K562 (cell line): ENCODE results near the gene GMEB2. TPM values are rescaled to one million over a fixed set of nuclear protein-coding genes. Genes with fewer than 3 reads are reported as not detected.

ENCODE experiments used
- ATAC-seq: fragments of 200-7000 bp; cut with Tn5 transposase; 3 replicates; pipeline ENCODE4 v1.9.1; 2020; ENCODE audit warnings: moderate library complexity
- BruUV-seq: library from RNA; stranded (reverse); fragments of 400-500 nt; replicated peaks from 2 replicates; lab custom pipeline; 2021; lab: Mats Ljungman, UMichigan
- CTCF ChIA-PET: fragments of 300-600 bp; formaldehyde crosslinking; extraction: SDS; loops from one replicate; lab custom pipeline; 2021; ENCODE audit warnings: low intra/inter-chr PET ratio; lab: Yijun Ruan, JAX
- POLR2A ChIA-PET: fragments of 300-600, 350-650 bp; sonication (Branson Sonifier 250); formaldehyde crosslinking; extraction: SDS; loops from one replicate; lab custom pipeline; 2021; ENCODE audit warnings: antibody characterized with exemption, inconsistent platforms; lab: Yijun Ruan, JAX
- DNase-seq, 4 experiments: peaks; one replicate each; pipeline versions ENCODE4 v3.0.0 to v3.0.0-alpha.2; 2011 to 2018; ENCODE audit warnings: low spot score in 3 of 4, mixed read lengths in 3 of 4; ENCODE audit errors: extremely low read depth in 1 of 4
- FAIRE-seq: peaks from 2 replicates; lab custom pipeline; 2011; peaks lifted over from hg19 to GRCh38; lab: Jason Lieb, UNC
- H2AFZ ChIP-seq: 2 replicates; pipeline ENCODE4 v1.6.0; 2011; ENCODE audit warnings: low read depth, low read length, control low read depth, inconsistent platforms
- H3K27ac ChIP-seq: fragments of 200-600 bp; 3 replicates; pipeline ENCODE4 v1.8.0; 2011; ENCODE audit warnings: low read depth, mild to moderate bottlenecking, control low read depth, inconsistent platforms, low read length, moderate library complexity, mixed read lengths; ENCODE audit errors: extremely low read depth
- H3K27me3 ChIP-seq, 2 experiments: fragments of 300-600 bp in 1 of 2; 2 replicates in 1 of 2; 3 replicates in 1 of 2; pipeline versions ENCODE4 v1.6.0 to v1.8.0; 2011; ENCODE audit warnings: inconsistent platforms in 2 of 2, low read length in 2 of 2, mild to moderate bottlenecking in 1 of 2, mixed read lengths in 1 of 2, moderate library complexity in 1 of 2; ENCODE audit not compliant: control insufficient read depth in 2 of 2, insufficient read depth in 2 of 2
- H3K36me3 ChIP-seq: fragments of 300-600 bp; 3 replicates; pipeline ENCODE4 v1.8.0; 2011; ENCODE audit warnings: mild to moderate bottlenecking, low read length, inconsistent platforms; ENCODE audit not compliant: control insufficient read depth, insufficient read depth
- H3K4me1 ChIP-seq, 2 experiments: fragments of 200-600 bp in 1 of 2; replicated peaks in 1 of 2; 2 replicates in 1 of 2; 3 replicates in 1 of 2; pipeline versions ENCODE4 v1.5.1 to v1.8.0; 2011; ENCODE audit warnings: inconsistent platforms in 2 of 2, low read length in 2 of 2, mild to moderate bottlenecking in 1 of 2, mixed read lengths in 1 of 2, moderate library complexity in 1 of 2; ENCODE audit not compliant: control insufficient read depth in 2 of 2, insufficient read depth in 2 of 2
- H3K4me2 ChIP-seq: 2 replicates; pipeline ENCODE4 v1.6.1; 2011; ENCODE audit warnings: low read length, control low read depth, inconsistent platforms, mixed read lengths; ENCODE audit not compliant: insufficient read depth
- H3K4me3 ChIP-seq: fragments of 200-600 bp; sonication (generic), shearing (Covaris generic); 2 replicates; pipeline ENCODE4 v1.5.1; 2016; ENCODE audit warnings: control low read depth, inconsistent platforms
- H3K79me2 ChIP-seq: fragments of 200-600 bp; 3 replicates; pipeline ENCODE4 v1.8.0; 2011; ENCODE audit warnings: low read length, inconsistent platforms; ENCODE audit not compliant: control insufficient read depth, insufficient read depth
- H3K9ac ChIP-seq, 2 experiments: 2 replicates each; pipeline versions ENCODE4 v1.6.0 to v1.6.1; 2011; ENCODE audit warnings: low read depth in 2 of 2, low read length in 2 of 2, control low read depth in 1 of 2, inconsistent platforms in 1 of 2, mild to moderate bottlenecking in 1 of 2, mixed read lengths in 1 of 2; ENCODE audit not compliant: insufficient read depth in 1 of 2
- H3K9me1 ChIP-seq: one replicate; pipeline ENCODE4 v1.6.0; 2011; ENCODE audit warnings: inconsistent platforms, mild to moderate bottlenecking, low read length, moderate library complexity; ENCODE audit not compliant: control insufficient read depth, insufficient read depth
- H3K9me3 ChIP-seq: replicated peaks from 2 replicates; pipeline ENCODE4 v1.5.1; 2011; ENCODE audit warnings: low read depth, low read length, inconsistent platforms; ENCODE audit not compliant: control insufficient read depth, insufficient read depth
- H4K20me1 ChIP-seq: replicated peaks from 2 replicates; pipeline ENCODE4 v1.6.1; 2011; ENCODE audit warnings: low read length, inconsistent platforms, mixed read lengths; ENCODE audit not compliant: control insufficient read depth, insufficient read depth
- EGR1 ChIP-seq: fragments of 450-650 bp; conservative IDR thresholded peaks from 2 replicates; pipeline ENCODE4 v1.6.1; 2017; ENCODE audit warnings: mild to moderate bottlenecking
- GTF2A2 ChIP-seq: IDR thresholded peaks from 2 replicates; pipeline ENCODE4 v1.6.1; 2016; ENCODE audit warnings: mild to moderate bottlenecking, missing genetic modification characterization, missing compliant biosample characterization
- MED1 ChIP-seq: sonication (generic); formaldehyde crosslinking; IDR thresholded peaks from 2 replicates; pipeline ENCODE4 v1.8.1; 2023; ENCODE audit warnings: missing genetic modification reagents, borderline replicate concordance
- POLR2G ChIP-seq: fragments of 200-400 bp; formaldehyde crosslinking; IDR thresholded peaks from 2 replicates; pipeline ENCODE4 v1.6.1; 2017; ENCODE audit warnings: low read depth, mild to moderate bottlenecking, antibody characterized with exemption, low read length, moderate library complexity
- SIN3B ChIP-seq: fragments of 450-650 bp; IDR thresholded peaks from 2 replicates; pipeline ENCODE4 v1.6.1; 2017; ENCODE audit warnings: low read depth, mild to moderate bottlenecking, moderate library complexity
- ZNF551 ChIP-seq: fragments of 250-450 bp; sonication (Bioruptor Pico); IDR thresholded peaks from 2 replicates; pipeline ENCODE4 v1.5.0; 2021; ENCODE audit warnings: mild to moderate bottlenecking, moderate library complexity
- WGBS: fragments of 100-300 bp; shearing (Covaris generic); methylation state at CpG from one replicate; pipeline ENCODE4 v1.1.6; 2016; ENCODE audit warnings: low coverage, mixed read lengths; ENCODE audit not compliant: insufficient coverage; ENCODE audit errors: missing lambda C conversion rate; 5-methylcytosine and 5-hydroxymethylcytosine counted together
- in situ Hi-C: fragments of 300-500 bp; cut with MboI; formaldehyde crosslinking; loops from 4 replicates; pipeline ENCODE4 v1.15.0; 2018; ENCODE audit warnings: inconsistent platforms, mixed read lengths
- intact Hi-C: fragments of 100-400 bp; cut with micrococcal nuclease; formaldehyde crosslinking; loops from 2 replicates; pipeline ENCODE4 v1.14.2; 2022
- polyA plus RNA-seq, 8 experiments: library from polyadenylated mRNA; depleted of rRNA in 4 of 8; stranded (reverse) in 5 of 8; unstranded in 3 of 8; fragments of >200 nt; fragmentation: Nextera tagmentation in 2 of 8; fragmentation: Illumina TruSeq in 1 of 8; extraction: Ambion mirVana in 2 of 8; extraction: Trizol in 1 of 8; gene quantifications; 2 replicates each; pipeline versions ENCODE4 v1.2.1 to v1.2.3, GENCODE V29; 2011 to 2014; ENCODE audit warnings: inconsistent platforms in 1 of 8, missing spikeins in 1 of 8
- total RNA-seq, 7 experiments: library from RNA; depleted of rRNA in 6 of 7; stranded (reverse); fragments of >200 nt in 6 of 7; fragmentation: Illumina TruSeq in 2 of 7; extraction: Trizol in 2 of 7; gene quantifications; 2 replicates each; pipeline versions ENCODE4 v1.2.1 to v1.2.3, GENCODE V29; 2011 to 2021; ENCODE audit warnings: low replicate concordance in 1 of 7
- TF ChIP-seq, protein P1 (sequence below): fragments of 450-650 bp; IDR thresholded peaks from 2 replicates; pipeline ENCODE4 v1.7.1; 2018; ENCODE audit warnings: mild to moderate bottlenecking, low read depth; ENCODE audit not compliant: partially characterized antibody

The GMEB2 gene
- total and polyA plus RNA-seq, 9 of the 15 experiments (the other 6 are each of a cell fraction or from before 2014, with no cell fraction given): 0.03 to 13.9 (median 6.3) TPM

DNA sequence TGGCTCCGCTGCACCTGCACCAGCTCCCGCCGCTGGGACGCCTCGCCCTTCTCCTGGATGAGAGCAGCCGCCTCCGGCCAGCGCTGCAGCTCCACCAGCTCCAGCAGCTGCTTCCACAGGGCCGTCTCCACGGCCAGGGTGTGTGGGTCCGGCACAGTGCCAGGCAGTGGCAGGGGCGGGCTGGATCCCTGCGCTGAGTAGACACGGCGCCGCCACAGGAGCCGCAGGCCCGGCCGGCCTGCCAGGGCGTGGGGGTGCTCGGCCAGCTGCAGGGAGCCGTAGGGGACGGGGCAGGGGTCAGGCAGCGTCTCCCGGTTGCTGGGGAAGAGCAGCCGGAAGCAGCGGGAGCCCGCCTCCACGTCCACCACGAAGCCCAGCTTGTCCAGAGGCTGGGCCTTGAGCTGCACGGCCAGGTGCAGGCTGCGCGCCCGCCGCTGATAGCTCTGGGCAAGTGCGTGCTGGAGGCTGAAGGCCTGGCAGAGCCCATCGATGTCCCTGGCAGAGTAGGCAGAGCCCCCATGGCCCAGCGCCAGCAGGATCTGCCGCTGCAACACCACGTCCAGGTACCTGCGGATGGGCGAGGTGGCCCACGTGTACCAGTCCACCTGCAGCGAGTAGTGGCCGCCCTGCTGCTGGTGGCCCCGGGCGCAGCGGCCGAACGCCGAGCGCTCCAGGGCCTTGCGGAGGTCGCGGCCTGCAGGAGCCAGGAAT, 63.5 kb downstream of the GMEB2 start:
- Histone ChIP-seq H3K27ac (no peak overlapping the region), H2AFZ (no peak overlapping the region), H3K9ac (no peak overlapping the region), H3K79me2 (no peaks in the 10 kb centered on the region), H3K36me3 (no peaks in the 10 kb centered on the region), H3K27me3 (peaks cover 0 to 24% of the 10 kb centered on the region in 2 experiments; a peak in 2 of 5 replicates), H3K4me1 (peaks cover 0 to 87% of the 10 kb centered on the region in 2 experiments; a peak in 3 of 5 replicates), H3K4me2 (no peak overlapping the region), H3K4me3 (no peak overlapping the region), H4K20me1 (no peaks in the 10 kb centered on the region), H3K9me1 (no peaks in the 10 kb centered on the region), H3K9me3 (no peaks in the 10 kb centered on the region)
- 69% methylated on average over 45 of the region's 55 CpGs for WGBS
- ChIA-PET CTCF (no interaction called here), POLR2A (interaction anchor here (0.7 kb wide), 1 partner anchor 42 kb away, joined by 3 read pairs; no protein-coding TSS in a partner anchor)
- BruUV-seq: no TSS peak
- FAIRE-seq (no peak), ATAC-seq (no peak), DNase-seq (no peak)
- TF ChIP-seq POLR2G (0 out of 2 replicates have a peak, but pooled peaks have one; percentile 14), EGR1 (no peak), SIN3B (no peak), GTF2A2 (no peak), MED1 (CRISPR knock-in tag) (no peak), ZNF551 (CRISPR knock-in tag) (no peak)
- TF ChIP-seq, protein P1, sequence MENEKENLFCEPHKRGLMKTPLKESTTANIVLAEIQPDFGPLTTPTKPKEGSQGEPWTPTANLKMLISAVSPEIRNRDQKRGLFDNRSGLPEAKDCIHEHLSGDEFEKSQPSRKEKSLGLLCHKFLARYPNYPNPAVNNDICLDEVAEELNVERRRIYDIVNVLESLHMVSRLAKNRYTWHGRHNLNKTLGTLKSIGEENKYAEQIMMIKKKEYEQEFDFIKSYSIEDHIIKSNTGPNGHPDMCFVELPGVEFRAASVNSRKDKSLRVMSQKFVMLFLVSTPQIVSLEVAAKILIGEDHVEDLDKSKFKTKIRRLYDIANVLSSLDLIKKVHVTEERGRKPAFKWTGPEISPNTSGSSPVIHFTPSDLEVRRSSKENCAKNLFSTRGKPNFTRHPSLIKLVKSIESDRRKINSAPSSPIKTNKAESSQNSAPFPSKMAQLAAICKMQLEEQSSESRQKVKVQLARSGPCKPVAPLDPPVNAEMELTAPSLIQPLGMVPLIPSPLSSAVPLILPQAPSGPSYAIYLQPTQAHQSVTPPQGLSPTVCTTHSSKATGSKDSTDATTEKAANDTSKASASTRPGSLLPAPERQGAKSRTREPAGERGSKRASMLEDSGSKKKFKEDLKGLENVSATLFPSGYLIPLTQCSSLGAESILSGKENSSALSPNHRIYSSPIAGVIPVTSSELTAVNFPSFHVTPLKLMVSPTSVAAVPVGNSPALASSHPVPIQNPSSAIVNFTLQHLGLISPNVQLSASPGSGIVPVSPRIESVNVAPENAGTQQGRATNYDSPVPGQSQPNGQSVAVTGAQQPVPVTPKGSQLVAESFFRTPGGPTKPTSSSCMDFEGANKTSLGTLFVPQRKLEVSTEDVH: no peak
- intact Hi-C loops: no loop called here
- in situ Hi-C loops: no loop called here
